Measurements from ENCODE around the gene LRRC8D.

LRRC8D gene

GRCh38 chr1:89822109-89822962 lies 1.5 kb downstream of the LRRC8D start:
- Histone ChIP-seq H3K4me3 (ENCODE audit: low read depth, low read length) (peak overlapping the region; percentile 87), H3K27me3 (ENCODE audit: insufficient read depth, low read depth, severe bottlenecking) (no peaks in the 10 kb centered on the region), H3K9me3 (ENCODE audit: severe bottlenecking) (no peaks in the 10 kb centered on the region), H3K36me3 (no peaks in the 10 kb centered on the region), H3K27ac (peak overlapping the region; percentile 74)
- no peak for TF ChIP-seq CTCF (IDR thresholded peaks at IDR 0.05; ENCODE audit: low read depth, low read length)
- DNase-seq = no peak

GRCh38 chr1:89822999-89823628 lies 2.3 kb downstream of the LRRC8D start:
- Histone ChIP-seq H3K27me3 (ENCODE audit: insufficient read depth, low read depth, severe bottlenecking) (no peaks in the 10 kb centered on the region), H3K27ac (no peak overlapping the region), H3K36me3 (no peaks in the 10 kb centered on the region), H3K9me3 (ENCODE audit: severe bottlenecking) (no peaks in the 10 kb centered on the region), H3K4me3 (ENCODE audit: low read depth, low read length) (no peak overlapping the region)
- no peak for DNase-seq
- no peak for TF ChIP-seq CTCF (IDR thresholded peaks at IDR 0.05; ENCODE audit: low read depth, low read length)

- Histone ChIP-seq H3K4me3 (ENCODE audit: low read depth, low read length) (no peak overlapping the region), H3K27me3 (ENCODE audit: insufficient read depth, low read depth, severe bottlenecking) (no peaks in the 10 kb centered on the region), H3K36me3 (no peaks in the 10 kb centered on the region), H3K9me3 (ENCODE audit: severe bottlenecking) (no peaks in the 10 kb centered on the region), H3K27ac (no peak overlapping the region)
- no peak for TF ChIP-seq CTCF (IDR thresholded peaks at IDR 0.05; ENCODE audit: low read depth, low read length)
- no peak for DNase-seq
Measured at GRCh38 chr1:89823679-89824292, 3.0 kb downstream of the LRRC8D start.

GRCh38 chr1:89826594-89826993 lies 5.8 kb downstream of the LRRC8D start:
- Histone ChIP-seq H3K36me3 (no peaks in the 10 kb centered on the region), H3K27me3 (ENCODE audit: insufficient read depth, low read depth, severe bottlenecking) (no peaks in the 10 kb centered on the region), H3K27ac (no peak overlapping the region), H3K9me3 (ENCODE audit: severe bottlenecking) (no peaks in the 10 kb centered on the region), H3K4me3 (ENCODE audit: low read depth, low read length) (no peak overlapping the region)
- no peak for DNase-seq
- TF ChIP-seq CTCF (IDR thresholded peaks at IDR 0.05; ENCODE audit: low read depth, low read length) = no peak

DNA sequence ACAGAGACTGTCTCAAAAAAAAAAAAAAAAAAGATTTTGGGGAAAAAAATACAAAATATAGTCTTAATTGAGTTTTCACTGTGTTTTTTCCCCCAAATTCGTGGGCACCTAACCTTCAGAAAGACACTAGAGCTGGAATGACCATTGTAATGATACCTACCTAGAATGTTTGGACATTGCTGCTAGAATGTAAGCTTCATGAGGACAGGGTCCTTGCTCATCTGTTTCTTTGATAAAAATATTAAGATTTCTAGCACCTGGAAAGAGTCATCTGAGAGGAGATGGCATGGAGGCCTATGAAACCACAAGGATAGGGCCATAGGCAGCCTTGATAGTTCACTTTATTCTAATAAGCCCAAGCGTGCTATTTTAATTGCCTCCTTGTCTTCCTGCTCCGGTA lies 6.5 kb downstream of the LRRC8D start:
- H3K4me3 ChIP-seq (ENCODE audit: low read depth, low read length) = no peak overlapping the region
- H3K27me3 ChIP-seq (ENCODE audit: insufficient read depth, low read depth, severe bottlenecking) = no peaks in the 10 kb centered on the region
- H3K9me3 ChIP-seq (ENCODE audit: severe bottlenecking) = no peaks in the 10 kb centered on the region
- H3K36me3 ChIP-seq = no peaks in the 10 kb centered on the region
- H3K27ac ChIP-seq = no peak overlapping the region
- DNase-seq = no peak
- no peak for TF ChIP-seq CTCF (IDR thresholded peaks at IDR 0.05; ENCODE audit: low read depth, low read length)

Data from WERI-Rb-1 (cell line).